Measurements from ENCODE around the gene BTBD9. TPM values are rescaled to one million over a fixed set of nuclear protein-coding genes. Genes with fewer than 3 reads are reported as not detected.

The BTBD9 gene
- total RNA-seq, 4 donors from 2014 or later: 9.2 to 16.3 (median 11.6) TPM

DNA sequence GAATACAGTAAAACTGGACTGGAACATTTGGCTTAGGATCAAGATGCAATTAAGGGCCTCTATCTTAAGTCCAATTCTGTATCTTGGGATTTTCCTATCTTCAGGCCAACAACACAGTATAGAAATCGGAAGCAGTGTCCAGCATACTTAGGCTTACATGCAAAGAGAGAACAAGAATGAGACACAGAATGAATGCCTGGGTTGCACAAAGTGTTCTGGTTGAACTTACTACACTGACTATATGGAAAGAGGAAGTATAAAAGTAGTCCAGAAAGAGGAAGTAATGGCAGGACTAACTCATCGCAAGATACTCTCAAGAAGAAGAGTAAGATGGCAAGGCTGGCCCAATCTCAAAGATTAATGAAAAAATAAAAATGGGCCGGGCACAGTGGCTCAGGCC, 87.6 kb downstream of the BTBD9 start:
- intact Hi-C loops (cut with DNase I): no loop called here
- H3K27me3 ChIP-seq: no peaks in the 10 kb centered on the region
- H3K27ac ChIP-seq: no peak overlapping the region
- peaks cover 0 to 5% (median 0%) of the 10 kb centered on the region in 3 donors for H3K36me3 ChIP-seq
- H3K4me3 ChIP-seq: no peak overlapping the region
- TF ChIP-seq POLR2A (IDR thresholded peaks at IDR 0.05): no peak
- TF ChIP-seq, protein P1, sequence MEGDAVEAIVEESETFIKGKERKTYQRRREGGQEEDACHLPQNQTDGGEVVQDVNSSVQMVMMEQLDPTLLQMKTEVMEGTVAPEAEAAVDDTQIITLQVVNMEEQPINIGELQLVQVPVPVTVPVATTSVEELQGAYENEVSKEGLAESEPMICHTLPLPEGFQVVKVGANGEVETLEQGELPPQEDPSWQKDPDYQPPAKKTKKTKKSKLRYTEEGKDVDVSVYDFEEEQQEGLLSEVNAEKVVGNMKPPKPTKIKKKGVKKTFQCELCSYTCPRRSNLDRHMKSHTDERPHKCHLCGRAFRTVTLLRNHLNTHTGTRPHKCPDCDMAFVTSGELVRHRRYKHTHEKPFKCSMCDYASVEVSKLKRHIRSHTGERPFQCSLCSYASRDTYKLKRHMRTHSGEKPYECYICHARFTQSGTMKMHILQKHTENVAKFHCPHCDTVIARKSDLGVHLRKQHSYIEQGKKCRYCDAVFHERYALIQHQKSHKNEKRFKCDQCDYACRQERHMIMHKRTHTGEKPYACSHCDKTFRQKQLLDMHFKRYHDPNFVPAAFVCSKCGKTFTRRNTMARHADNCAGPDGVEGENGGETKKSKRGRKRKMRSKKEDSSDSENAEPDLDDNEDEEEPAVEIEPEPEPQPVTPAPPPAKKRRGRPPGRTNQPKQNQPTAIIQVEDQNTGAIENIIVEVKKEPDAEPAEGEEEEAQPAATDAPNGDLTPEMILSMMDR (IDR thresholded peaks at IDR 0.05): no peak
- WGBS, 2 donors: 71 to 86% methylated on average over 3 of the region's 3 CpGs
- no peaks in the 10 kb centered on the region for H3K9me3 ChIP-seq
- DNase-seq: no peak
- no peaks in the 10 kb centered on the region for H3K4me1 ChIP-seq

DNA sequence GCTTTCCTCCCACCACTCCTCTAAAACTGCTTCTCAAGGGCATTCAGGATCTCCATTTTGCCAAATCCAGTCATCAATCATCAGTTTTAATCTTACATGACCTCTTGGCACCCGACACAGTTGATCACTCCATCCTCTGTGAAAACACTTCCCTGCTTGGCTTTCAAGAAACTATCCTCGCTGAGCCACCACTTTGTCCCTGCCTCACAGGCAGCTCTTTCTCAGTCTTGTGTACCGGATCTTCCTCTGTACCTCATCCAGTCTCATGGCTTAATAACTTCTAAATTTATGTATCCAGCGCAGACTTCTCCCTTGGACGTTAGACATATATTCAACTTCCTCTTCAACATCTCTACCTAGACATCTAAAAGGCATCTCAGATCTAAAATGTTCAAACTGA, 89.9 kb downstream of the BTBD9 start:
- Histone ChIP-seq H3K36me3 (peaks cover 0 to 10% (median 0%) of the 10 kb centered on the region in 3 donors), H3K4me3 (no peak overlapping the region), H3K27ac (no peak overlapping the region), H3K4me1 (no peaks in the 10 kb centered on the region), H3K27me3 (no peaks in the 10 kb centered on the region), H3K9me3 (no peaks in the 10 kb centered on the region)
- intact Hi-C loops (cut with DNase I): no loop called here
- no peak for DNase-seq
- WGBS, 2 donors: 72 to 76% methylated on average over 5 of the region's 5 CpGs
- TF ChIP-seq, protein P1 (IDR thresholded peaks at IDR 0.05): no peak
- TF ChIP-seq POLR2A (IDR thresholded peaks at IDR 0.05): no peak

DNA sequence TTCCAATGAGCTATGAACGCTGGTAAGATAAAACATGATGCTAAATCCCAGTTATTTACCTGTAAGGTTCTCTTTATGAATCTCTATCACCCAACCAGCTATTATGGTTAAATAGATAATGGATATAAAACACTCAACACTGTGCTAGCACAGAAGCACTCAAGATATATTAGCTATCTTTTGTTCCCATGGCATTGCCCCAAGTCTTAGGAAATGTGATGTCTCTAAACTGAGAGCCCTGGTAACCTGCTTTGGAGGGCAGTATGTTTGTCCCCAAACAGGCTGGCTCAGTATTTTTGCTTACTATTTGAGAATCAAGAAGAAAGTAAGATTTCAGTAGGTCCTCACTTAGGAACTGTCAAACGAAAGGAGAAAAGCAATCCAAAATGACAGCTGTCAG, 90.5 kb downstream of the BTBD9 start:
- Histone ChIP-seq H3K27ac (no peak overlapping the region), H3K9me3 (no peaks in the 10 kb centered on the region), H3K27me3 (no peaks in the 10 kb centered on the region), H3K4me3 (no peak overlapping the region), H3K4me1 (no peaks in the 10 kb centered on the region), H3K36me3 (peaks cover 0 to 10% (median 0%) of the 10 kb centered on the region in 3 donors)
- intact Hi-C loops (cut with DNase I): no loop called here
- TF ChIP-seq POLR2A (IDR thresholded peaks at IDR 0.05): no peak
- TF ChIP-seq, protein P1 (IDR thresholded peaks at IDR 0.05): no peak
- WGBS, 2 donors: 88% methylated on average over 2 of the region's 2 CpGs
- no peak for DNase-seq

DNA sequence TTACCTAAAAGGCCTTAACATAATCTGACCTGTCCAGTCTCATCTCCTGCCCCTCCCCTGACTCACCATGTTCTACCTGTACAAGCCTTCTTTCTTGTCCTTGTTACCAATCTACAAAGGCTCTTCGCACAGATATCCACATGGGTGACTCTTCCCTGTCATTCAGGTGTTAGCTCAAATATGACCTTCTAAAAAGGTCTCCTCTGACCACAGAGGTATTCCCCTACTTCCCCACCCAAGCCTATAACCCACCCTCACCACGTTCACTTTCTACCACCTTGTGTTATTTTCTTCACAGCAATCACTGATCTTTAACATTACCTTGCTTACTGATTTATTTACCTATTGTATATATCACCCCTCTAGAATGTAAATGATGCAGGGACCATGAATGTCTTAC, 96.7 kb downstream of the BTBD9 start:
- Histone ChIP-seq H3K27me3 (no peaks in the 10 kb centered on the region), H3K4me1 (peaks cover 0 to 4% (median 0%) of the 10 kb centered on the region in 3 donors), H3K27ac (no peak overlapping the region), H3K9me3 (no peaks in the 10 kb centered on the region), H3K36me3 (peaks cover 0 to 10% (median 0%) of the 10 kb centered on the region in 3 donors), H3K4me3 (no peak overlapping the region)
- WGBS, 2 donors: 76 to 85% methylated on average over 2 of the region's 2 CpGs
- DNase-seq: no peak
- intact Hi-C loops (cut with DNase I): no loop called here
- TF ChIP-seq POLR2A (IDR thresholded peaks at IDR 0.05): no peak
- TF ChIP-seq, protein P1 (IDR thresholded peaks at IDR 0.05): no peak

DNA sequence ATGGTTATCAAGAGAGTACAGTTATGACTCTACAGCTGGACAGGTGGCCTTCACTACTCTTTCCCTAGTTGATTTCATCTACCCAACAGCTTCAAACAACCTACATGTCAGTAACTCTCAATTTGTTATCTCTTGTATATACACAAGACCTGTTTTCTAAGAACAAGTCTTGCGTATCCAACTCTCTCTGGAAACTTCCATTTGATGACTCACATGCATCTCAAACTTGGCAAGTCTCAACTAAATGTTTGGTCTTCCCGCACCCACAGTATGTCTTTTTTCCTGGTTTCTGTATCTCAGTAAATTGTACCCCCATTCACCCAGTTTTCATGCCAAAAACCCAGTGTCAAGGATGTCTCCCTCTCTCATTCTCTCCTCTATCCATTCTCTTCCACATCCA, 97.7 kb downstream of the BTBD9 start:
- WGBS, 2 donors: 35 to 50% methylated on average over 2 of the region's 2 CpGs
- Histone ChIP-seq H3K27ac (no peak overlapping the region), H3K9me3 (no peaks in the 10 kb centered on the region), H3K4me3 (no peak overlapping the region), H3K27me3 (no peaks in the 10 kb centered on the region), H3K4me1 (peaks cover 0 to 4% (median 0%) of the 10 kb centered on the region in 3 donors), H3K36me3 (peaks cover 0 to 4% (median 0%) of the 10 kb centered on the region in 3 donors)
- intact Hi-C loops (cut with DNase I): no loop called here
- DNase-seq: no peak
- no peak for TF ChIP-seq POLR2A (IDR thresholded peaks at IDR 0.05)
- TF ChIP-seq, protein P1 (IDR thresholded peaks at IDR 0.05): no peak
